ENCODE measurements around the gene EVI2B. TPM values are rescaled to one million over a fixed set of nuclear protein-coding genes. Genes with fewer than 3 reads are reported as not detected.

Gene EVI2B
- total and polyA plus RNA-seq, 2 of the 4 experiments (the other 2 are of a cell fraction) = under 0.01 to 0.17 TPM

GRCh38 chr17:31293581-31293980 lies 20.3 kb downstream of the EVI2B start:
- BruUV-seq (replicated peaks) = no TSS peak
- Histone ChIP-seq H3K14ac (replicated peaks; ENCODE audit: low read depth, low read length) (no peak overlapping the region), H3K4me3 (ENCODE audit: insufficient read depth, low read depth, low read length) (no peak overlapping the region), H2BK15ac (ENCODE audit: low read depth, low read length) (no peak overlapping the region), H3K9me1 (ENCODE audit: insufficient read depth, low read length) (no peaks in the 10 kb centered on the region; the same call in 1 of the 2 replicates), H4K5ac (ENCODE audit: low read depth, low read length) (no peak overlapping the region), H2AK9ac (replicated peaks; ENCODE audit: low read depth, low read length, poor library complexity) (no peak overlapping the region), H3K9ac (ENCODE audit: low read depth, low read length) (no peak overlapping the region), H3K4me1 (ENCODE audit: control insufficient read depth, insufficient read depth, low read length) (no peaks in the 10 kb centered on the region), H3K56ac (ENCODE audit: extremely low read depth, insufficient read depth, low read length) (no peak overlapping the region), H4K8ac (ENCODE audit: low read depth in 2 of 2, low read length in 2 of 2) (no peak overlapping the region), H4K20me1 (ENCODE audit: insufficient read depth, low read length) (no peaks in the 10 kb centered on the region; the same call in 1 of the 2 replicates), H2AK5ac (ENCODE audit: low read depth, low read length) (no peak overlapping the region), H2BK5ac (ENCODE audit: low read depth, low read length, poor library complexity, severe bottlenecking) (no peak overlapping the region), H3K27me3 (ENCODE audit: control insufficient read depth, insufficient read depth, low read length) (no peaks in the 10 kb centered on the region), H2BK20ac (ENCODE audit: low read depth, low read length) (no peak overlapping the region), H3K4ac (ENCODE audit: low read depth, low read length) (no peak overlapping the region), H3K79me1 (ENCODE audit: low read depth in 1 of 2, low read length in 2 of 2) (peaks cover 12 to 31% of the 10 kb centered on the region in 2 experiments), H4K91ac (ENCODE audit: insufficient read depth, low read depth, low read length) (no peak overlapping the region), H2BK120ac (ENCODE audit: low read depth, low read length) (no peak overlapping the region), H3K9me3 (ENCODE audit: control insufficient read depth, insufficient read depth, low read length) (no peaks in the 10 kb centered on the region), H3K4me2 (ENCODE audit: low read depth, low read length) (no peak overlapping the region), H3K36me3 (ENCODE audit: control insufficient read depth, insufficient read depth, low read length) (no peaks in the 10 kb centered on the region; the same call in 1 of the 2 replicates), H3K27ac (ENCODE audit: insufficient read depth, low read length) (no peak overlapping the region), H2AFZ (replicated peaks; ENCODE audit: low read length, poor library complexity) (no peak overlapping the region), H3K23ac (ENCODE audit: low read depth, low read length) (no peak overlapping the region), H3K18ac (ENCODE audit: low read depth, low read length) (no peak overlapping the region)
- ChIA-PET POLR2A (ENCODE audit: unreplicated experiment) (no interaction called here), CTCF (no interaction called here)
- dilution Hi-C loops (cut with HindIII; ENCODE audit: low sequenced_read_pairs, unreplicated experiment) = no loop called here
- no peak for TF ChIP-seq MXI1 (IDR thresholded peaks at IDR 0.05; ENCODE audit: borderline replicate concordance, low read depth, low read length)
- TF ChIP-seq BHLHE40 (IDR thresholded peaks at IDR 0.05; ENCODE audit: low read depth, low read length) = no peak
- no peak for TF ChIP-seq POLR2A (IDR thresholded peaks at IDR 0.05; ENCODE audit: low read depth, low read length)
- TF ChIP-seq RFX5 (IDR thresholded peaks at IDR 0.05; ENCODE audit: low read depth, low read length) = no peak
- TF ChIP-seq MAZ (IDR thresholded peaks at IDR 0.05; ENCODE audit: borderline replicate concordance, low read depth, low read length) = no peak
- intact Hi-C loops (cut with micrococcal nuclease) = no loop called here
- no CpG with 5 or more reads among the region's 2 CpGs for whole genome bisulfite sequencing, 2 experiments (ENCODE audit: extremely low coverage in 2 of 2, insufficient read length in 1 of 2)
- ATAC-seq (ENCODE audit: low read depth) = no peak
- in situ Hi-C loops (cut with MboI; ENCODE audit: low sequenced_read_pairs) = no loop called here
- DNase-seq = no peak
